Nephron progenitor cell (in vitro differentiated cells): Measurements from ENCODE around the gene C1QTNF12.
A peak's percentile ranks its signal among the peaks of the same experiment; 100 is the strongest.

ENCODE experiments used
- DNase-seq: peaks from one replicate; pipeline ENCODE4 v3.0.0; 2021
- H3K27ac Mint-ChIP-seq: 2 replicates; pipeline ENCODE4 v1.8.0; 2021; ENCODE audit warnings: mild to moderate bottlenecking, moderate library complexity, mixed read lengths
- H3K27me3 Mint-ChIP-seq: 2 replicates; pipeline ENCODE4 v1.8.0; 2021; ENCODE audit warnings: mild to moderate bottlenecking, low read depth, mixed read lengths; ENCODE audit not compliant: poor library complexity
- H3K36me3 Mint-ChIP-seq: 2 replicates; pipeline ENCODE4 v1.8.0; 2021; ENCODE audit warnings: low read depth, mixed read lengths
- H3K4me1 Mint-ChIP-seq: 2 replicates; pipeline ENCODE4 v1.8.0; 2021; ENCODE audit warnings: mixed read lengths
- H3K4me3 Mint-ChIP-seq: 2 replicates; pipeline ENCODE4 v1.8.0; 2021; ENCODE audit warnings: mild to moderate bottlenecking, moderate library complexity, mixed read lengths
- H3K9me3 Mint-ChIP-seq: 2 replicates; pipeline ENCODE4 v1.8.0; 2021; ENCODE audit warnings: mild to moderate bottlenecking, moderate library complexity, mixed read lengths
- CTCF ChIP-seq: fragments of 200-600 bp; sonication (generic); IDR thresholded peaks from 2 replicates; pipeline ENCODE4 v1.5.0; 2021; ENCODE audit warnings: antibody characterized with exemption

The C1QTNF12 gene

GRCh38 chr1:1208713-1209433 is 37.6 kb downstream of the C1QTNF12 start:
- TF ChIP-seq CTCF: no peak
- Mint-ChIP-seq H3K4me1 (peaks cover 13% of the 10 kb centered on the region), H3K4me3 (no peak overlapping the region), H3K27me3 (peaks cover 26% of the 10 kb centered on the region), H3K36me3 (no peaks in the 10 kb centered on the region), H3K27ac (no peak overlapping the region), H3K9me3 (no peaks in the 10 kb centered on the region)
- peak; percentile 6 for DNase-seq

- Mint-ChIP-seq H3K4me3 (no peak overlapping the region), H3K9me3 (no peaks in the 10 kb centered on the region), H3K27me3 (peaks cover 32% of the 10 kb centered on the region), H3K27ac (no peak overlapping the region), H3K4me1 (peaks cover 13% of the 10 kb centered on the region), H3K36me3 (no peaks in the 10 kb centered on the region)
- TF ChIP-seq CTCF: no peak
- DNase-seq: peak; percentile 1
Observed at GRCh38 chr1:1207571-1207892, 39.0 kb downstream of the C1QTNF12 start.

GRCh38 chr1:1206966-1207531 is 39.5 kb downstream of the C1QTNF12 start:
- DNase-seq: peak; percentile 6
- Mint-ChIP-seq H3K27me3 (peaks cover 32% of the 10 kb centered on the region), H3K4me3 (no peak overlapping the region), H3K4me1 (peaks cover 13% of the 10 kb centered on the region), H3K27ac (no peak overlapping the region), H3K36me3 (no peaks in the 10 kb centered on the region), H3K9me3 (no peaks in the 10 kb centered on the region)
- TF ChIP-seq CTCF: no peak

DNA sequence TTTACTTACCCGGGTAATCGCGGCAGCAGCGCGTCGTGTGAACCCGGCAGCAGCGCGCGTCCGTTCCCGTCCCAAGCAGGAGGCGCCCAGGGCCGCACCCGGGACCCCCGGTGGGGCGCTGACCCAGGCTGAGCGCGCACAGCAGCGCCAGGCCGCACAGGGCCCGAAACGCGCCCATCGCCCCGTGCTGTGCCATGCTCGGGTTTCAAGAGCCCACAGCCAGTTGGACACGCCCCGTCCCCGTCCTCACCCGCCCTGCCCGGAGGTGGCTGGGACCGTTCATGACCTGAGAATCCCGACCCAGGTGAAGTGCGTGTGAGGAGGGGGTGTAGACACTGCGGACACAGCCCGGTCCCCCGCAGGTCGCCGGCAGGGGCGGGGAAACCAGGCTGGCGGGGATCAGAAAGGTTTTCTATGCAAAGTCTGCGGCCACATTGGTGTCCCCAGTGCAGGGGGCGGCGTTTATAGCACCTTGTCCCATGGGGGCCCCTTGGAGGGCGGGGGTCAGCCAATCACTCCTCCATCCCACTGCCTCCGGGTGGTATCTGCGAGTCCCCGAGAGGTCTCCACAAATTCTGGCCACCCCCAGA is 40.1 kb downstream of the C1QTNF12 start, which contains the start of gene TNFRSF18:
TNFRSF18 (minus strand) TSS at position 217 of the 590 bp plus-strand sequence; CDS start at position 196, 21 bp downstream.
- Mint-ChIP-seq H3K9me3 (no peaks in the 10 kb centered on the region), H3K4me1 (peaks cover 13% of the 10 kb centered on the region), H3K4me3 (no peak within 1 kb of the TSS), H3K36me3 (no peaks in the 10 kb centered on the region), H3K27ac (no peak within 1 kb of the TSS), H3K27me3 (peaks cover 32% of the 10 kb centered on the region)
- DNase-seq: peak; percentile 65
- TF ChIP-seq CTCF: no peak

DNA sequence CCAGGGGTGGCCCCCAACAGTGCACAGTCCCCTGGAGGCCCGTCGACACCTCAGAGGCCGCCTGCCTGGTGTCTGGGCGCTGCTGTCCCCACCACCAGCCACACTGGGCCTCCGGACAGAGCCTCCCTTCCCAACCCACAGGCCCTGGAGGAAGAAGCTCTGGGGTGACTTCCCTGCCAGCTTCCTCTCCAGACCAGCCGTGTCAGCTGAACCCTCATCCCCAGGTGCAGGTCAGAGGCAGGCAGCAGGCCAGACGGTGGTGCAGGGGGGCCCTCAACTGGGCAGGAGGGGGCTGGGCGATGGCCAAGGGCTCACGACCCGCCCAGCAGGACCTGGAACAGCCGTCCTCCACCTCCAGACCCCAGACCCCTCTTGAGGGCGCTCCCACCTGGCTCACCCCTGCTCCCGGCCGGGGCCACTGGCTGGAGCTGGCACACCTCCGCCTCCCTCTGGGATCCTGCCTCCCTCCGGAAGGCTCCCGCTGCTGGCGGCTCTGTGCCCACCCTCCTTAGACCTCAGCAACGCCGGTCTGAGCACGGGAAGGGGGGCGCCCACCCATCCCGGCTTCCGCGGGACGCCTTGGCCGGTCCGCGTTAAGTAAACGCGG is 40.6 kb downstream of the C1QTNF12 start:
- TF ChIP-seq CTCF: no peak
- no peak for DNase-seq
- Mint-ChIP-seq H3K36me3 (no peaks in the 10 kb centered on the region), H3K27me3 (peaks cover 32% of the 10 kb centered on the region), H3K4me3 (no peak overlapping the region), H3K27ac (no peak overlapping the region), H3K4me1 (peaks cover 13% of the 10 kb centered on the region), H3K9me3 (no peaks in the 10 kb centered on the region)
